Measurements from ENCODE around the gene KRT84.

The KRT84 gene, protein sequence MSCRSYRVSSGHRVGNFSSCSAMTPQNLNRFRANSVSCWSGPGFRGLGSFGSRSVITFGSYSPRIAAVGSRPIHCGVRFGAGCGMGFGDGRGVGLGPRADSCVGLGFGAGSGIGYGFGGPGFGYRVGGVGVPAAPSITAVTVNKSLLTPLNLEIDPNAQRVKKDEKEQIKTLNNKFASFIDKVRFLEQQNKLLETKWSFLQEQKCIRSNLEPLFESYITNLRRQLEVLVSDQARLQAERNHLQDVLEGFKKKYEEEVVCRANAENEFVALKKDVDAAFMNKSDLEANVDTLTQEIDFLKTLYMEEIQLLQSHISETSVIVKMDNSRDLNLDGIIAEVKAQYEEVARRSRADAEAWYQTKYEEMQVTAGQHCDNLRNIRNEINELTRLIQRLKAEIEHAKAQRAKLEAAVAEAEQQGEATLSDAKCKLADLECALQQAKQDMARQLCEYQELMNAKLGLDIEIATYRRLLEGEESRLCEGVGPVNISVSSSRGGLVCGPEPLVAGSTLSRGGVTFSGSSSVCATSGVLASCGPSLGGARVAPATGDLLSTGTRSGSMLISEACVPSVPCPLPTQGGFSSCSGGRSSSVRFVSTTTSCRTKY

DNA sequence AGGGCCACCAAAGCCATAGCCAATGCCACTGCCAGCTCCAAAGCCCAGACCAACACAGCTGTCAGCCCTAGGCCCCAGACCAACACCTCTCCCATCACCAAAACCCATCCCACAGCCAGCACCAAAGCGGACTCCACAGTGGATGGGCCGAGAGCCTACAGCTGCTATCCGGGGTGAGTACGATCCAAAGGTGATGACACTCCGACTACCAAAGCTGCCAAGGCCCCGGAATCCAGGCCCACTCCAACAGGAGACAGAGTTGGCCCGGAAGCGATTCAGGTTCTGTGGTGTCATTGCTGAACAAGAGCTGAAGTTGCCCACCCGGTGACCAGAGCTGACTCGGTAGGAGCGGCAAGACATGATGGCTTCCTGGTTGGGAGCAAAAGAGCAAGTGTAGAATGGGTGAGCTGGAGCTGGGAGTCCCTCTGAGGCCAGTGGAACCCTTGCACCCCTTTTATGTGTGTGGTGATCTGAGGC lies at the start of gene KRT84:
Gene KRT84, minus strand, starts transcription at position 427 of the 477 bp plus-strand sequence. Its CDS starts 67 bp downstream, at position 360.
- DNase-seq = no peak

DNA sequence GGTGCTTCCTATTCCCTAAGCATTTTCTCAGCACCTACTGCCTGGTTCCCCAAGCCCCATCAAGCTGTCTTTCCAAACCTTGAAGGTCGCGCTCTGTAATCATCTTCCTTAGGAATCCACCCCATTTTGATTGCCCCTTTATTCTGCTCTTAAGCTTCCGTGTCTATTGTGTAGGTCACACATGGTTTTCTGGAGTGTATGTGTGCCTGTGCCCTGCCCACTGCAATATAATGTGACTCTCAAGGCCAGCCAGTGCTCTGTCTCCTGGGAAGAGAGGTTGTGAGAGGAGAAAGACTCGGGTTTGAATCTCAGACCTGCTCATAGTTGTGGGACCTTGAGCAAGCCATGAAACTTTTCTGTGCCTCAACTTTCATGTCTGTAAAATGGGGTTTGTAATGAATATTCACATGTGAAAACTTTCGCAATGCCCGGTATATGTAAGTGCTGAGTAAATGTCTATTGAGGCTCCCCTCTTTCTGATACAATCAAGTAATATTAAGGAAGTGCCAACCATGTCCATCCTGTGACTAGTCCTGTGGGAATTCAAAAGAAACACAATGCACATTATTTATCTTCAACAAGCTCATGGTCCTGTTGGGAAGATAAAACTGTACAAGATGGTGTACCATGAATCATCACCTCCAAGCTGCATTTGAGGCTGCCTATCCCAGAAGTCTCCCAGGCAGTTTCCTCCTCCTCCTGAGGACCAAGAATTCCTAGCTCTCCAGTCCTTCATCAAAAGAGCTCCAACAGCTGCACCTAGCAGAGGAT lies 49.5 kb upstream of the KRT84 start:
- DNase-seq = peak; percentile 55

DNA sequence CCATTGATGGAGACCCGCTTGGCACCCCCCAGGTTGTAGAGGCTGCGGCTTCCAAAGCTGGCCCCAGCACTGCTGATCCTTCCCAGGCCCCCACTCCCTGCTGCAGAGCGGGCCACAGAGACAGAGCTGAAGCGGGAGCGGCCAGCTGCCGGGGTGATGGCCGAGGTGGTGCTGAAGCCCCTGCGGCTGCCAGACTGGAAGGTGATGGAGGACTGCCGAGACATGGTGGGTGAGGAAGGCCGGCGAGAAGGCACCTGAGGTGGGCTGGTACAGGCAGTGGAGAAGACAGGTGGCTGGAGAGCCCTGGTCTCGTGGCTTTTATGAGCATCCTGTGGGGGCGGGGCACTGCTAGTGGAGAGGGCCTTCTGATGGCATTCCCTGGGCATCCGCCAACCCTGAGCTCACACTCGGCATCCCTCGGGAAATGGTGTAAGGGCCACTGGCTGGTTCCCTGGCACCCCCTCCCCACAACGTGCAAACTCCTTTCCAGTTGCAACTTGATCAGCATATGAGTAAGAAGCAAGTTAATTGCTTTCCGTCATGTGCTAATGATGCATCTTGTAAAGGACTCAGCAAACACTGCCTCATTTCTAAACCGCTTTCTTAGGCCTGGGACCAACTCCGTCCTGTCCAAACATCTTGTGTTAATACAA lies 48.8 kb upstream of the KRT84 start, which contains the start of gene KRT75:
Gene KRT75, minus strand, starts transcription at position 291 of the 653 bp plus-strand sequence. Its CDS starts 67 bp downstream, at position 224.
- peak; percentile 49 for DNase-seq

DNA sequence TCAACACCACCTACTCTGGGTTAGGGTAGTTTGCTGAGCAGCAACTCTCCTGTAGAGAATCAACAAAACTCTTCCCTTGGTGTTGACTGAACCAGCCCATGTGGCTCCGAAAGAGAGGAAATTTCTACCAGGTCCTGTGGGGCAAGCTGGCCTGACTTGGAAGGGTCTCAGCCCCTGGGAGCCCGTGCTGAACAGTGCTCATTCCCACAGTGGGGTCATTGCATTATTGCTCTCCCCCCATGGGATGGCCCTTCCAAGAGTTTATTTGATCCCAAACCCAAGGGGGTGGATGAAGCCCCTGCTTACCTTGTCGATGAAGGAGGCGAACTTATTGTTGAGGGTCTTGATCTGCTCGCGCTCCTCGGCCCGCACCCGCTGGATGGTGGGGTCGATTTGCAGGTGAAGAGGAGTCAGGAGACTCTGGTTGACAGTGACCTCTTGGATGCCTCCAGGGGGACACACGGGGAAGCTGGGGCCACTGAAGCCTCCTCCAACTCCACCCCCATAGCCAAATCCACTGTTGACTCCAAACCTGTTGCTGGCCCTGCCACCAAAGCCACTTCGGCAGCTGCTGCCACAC lies 48.1 kb upstream of the KRT84 start:
- DNase-seq = no peak

DNA sequence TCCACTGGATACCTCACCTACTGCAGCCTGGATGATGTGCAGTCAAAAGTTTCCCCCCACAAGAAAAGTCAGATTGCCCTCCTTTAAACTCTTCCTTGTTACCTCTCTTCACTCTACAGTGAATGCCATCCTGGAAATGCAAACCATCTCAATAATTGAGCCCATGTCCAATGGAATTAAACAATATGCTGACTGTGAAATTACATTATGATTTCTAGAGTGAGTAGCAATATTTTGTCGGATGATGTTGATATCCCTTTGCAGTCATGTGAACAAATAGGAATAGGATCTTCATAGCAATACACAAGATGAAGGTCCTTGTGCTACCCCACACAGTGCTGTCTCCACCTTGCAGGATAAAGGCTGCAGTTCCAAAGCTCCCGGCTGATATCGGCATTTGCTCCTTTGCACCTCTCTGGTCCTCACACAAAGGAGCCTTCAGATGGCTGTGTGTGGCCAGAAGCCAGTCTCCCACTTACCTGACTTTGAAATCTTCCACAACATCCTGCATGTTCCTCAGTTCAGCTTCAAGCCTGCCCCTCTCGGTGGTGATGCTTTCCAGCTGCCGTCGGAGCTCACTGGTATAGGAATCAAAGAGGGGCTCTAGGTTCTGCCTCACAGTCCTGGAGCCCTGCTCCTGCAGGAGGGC lies 47.2 kb upstream of the KRT84 start:
- DNase-seq = no peak

DNA sequence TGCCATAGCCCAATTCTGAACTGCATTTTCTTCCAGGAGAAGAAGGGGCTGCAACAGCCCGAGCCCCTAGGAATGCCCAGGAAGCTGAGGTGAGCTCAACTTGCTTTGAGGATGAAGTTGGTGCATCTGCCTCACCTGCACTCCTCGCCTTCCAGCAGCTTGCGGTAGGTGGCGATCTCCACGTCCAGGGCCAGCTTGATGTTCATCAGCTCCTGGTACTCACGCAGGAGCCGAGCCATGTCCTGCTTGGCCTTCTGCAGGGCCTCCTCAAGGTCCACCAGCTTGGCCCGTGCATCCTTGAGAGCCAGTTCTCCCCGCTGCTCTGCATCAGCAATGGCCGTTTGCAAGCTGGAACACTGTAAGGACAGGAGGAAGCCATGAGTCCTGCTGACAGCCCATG lies 42.7 kb upstream of the KRT84 start:
- DNase-seq = no peak

DNA sequence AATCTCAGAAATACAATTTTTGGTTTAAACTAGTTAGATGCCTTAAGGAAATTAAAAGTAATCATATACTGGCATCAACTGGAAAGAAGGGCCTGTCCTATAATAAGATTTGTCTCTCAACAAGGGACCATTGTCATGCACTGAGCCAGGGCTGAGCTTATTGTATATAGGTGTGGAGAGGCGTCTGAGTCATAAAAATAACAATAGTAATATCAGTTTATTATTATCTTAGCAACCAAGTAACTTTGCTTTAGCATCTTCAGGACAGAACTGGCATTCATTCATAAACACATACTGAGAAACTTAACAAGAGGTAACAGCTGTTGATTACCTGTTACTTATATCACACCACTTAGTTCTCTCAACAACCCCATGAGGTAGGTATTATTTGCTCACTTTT lies 41.6 kb upstream of the KRT84 start:
- no peak for DNase-seq

DNA sequence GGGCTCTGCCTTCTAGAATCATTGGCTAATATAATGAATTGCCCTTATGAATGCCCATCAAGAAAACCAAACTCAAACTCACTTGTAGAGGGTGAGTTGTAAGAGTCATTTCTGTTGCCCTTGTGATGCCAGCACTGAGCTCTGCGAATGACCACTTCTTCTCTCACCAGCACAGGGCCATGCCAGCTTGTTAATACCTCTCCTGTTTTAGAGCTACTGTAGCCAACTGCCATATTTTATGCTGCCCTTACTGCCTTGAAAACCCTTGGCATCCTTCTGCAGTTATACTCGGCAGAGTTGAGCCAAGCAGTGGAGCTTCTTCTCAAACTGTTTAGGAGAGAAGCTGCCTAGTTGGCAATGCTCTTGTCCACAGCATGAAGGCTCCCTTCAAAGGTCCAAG lies 40.6 kb upstream of the KRT84 start:
- DNase-seq = no peak

DNA sequence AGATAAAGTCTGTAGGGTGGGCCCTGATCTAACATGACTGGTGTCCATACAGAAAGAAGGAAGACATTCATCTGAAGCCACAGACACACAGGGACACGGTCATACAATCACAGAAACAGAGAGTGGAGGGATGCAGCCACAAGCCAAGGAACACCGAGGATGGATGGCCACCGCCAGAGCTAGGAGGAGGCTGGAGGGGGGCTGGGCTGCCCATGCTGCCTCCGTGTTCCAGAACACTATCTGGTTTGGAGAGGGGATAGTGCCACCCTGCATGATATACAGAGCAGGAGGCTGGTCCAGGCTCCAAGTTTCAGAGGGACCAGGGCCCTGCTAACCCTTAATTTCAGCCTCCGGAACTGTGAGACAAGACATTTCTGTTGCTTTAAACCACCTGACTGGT lies 40.0 kb upstream of the KRT84 start:
- DNase-seq = no peak

DNA sequence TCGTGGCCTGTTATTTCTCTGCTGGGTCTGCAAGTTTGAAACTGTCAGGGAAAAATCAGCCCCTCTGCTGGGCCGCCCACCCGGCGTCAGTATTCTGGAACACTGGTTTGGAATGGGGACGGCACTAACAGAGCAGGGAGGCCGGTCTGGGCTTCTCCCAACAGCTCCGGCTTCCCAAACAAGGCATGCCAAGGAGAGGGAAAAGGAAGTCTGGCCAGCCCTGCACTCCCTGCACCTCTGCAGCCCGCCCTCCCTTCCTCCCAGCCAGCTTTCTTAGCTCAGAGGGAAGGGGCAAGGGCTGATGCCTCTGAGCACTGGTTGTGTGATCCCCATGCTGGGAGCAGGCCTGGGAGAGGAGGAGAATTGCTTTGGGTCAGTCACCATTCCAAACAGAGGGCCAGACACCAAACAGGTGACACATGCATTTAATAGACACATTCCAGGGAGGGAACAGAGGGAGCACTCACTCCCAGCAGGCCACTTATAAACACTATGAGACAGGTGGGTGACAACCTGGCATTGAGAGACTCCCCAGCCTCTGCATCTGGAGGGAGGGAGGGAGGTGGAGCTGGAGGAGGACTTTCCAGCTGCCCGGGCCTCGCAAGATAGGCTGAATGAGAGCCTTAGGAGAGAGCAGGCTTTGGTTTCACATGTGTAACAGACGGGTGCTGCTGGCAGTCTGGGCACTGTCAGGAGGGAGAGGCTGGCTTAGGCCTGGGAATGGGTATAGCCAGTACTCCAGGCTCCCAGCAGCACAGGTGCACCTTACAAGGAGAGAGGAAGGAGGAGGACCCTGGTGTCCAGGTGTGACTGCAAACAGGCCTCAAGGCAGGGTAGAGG lies 38.4 kb upstream of the KRT84 start:
- no peak for DNase-seq

DNA sequence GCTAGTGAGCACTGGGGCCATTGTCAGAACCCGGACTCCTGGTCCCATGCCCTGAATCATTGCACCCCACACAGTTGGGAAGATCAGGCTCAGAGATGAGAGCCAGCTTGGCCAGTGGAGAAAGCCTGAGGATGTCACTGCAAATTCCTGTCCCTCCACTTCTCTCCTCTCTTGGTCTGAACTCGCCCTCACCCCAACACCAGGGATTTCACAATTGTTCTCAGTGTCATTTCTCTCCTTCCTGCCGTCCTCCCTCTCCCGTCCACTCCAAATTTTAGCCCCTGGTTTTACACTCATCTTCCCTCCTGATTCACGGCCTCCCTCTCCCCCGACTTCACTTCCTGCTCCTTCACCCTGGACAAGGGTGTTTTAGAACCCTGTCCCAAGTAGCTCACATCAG lies 37.6 kb upstream of the KRT84 start:
- DNase-seq = no peak

DNA sequence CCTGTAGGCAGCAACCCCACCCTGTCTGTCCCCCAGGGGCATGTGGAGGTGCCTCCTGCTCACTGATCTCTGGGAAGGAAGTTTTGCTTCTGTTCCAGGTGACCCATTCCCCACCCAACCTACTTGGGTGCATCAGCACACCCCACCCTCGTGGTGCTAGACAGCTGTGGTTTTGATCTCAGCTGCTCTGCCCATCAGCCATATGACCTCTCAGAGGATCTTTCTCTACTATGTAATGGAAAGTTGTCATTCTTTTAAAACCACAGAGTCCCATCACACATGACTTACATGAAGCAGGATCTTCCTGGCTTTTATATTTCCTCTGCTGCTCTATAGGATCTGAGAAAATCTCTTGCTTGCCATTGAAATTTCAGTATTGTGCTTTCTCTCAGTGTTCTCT lies 34.2 kb upstream of the KRT84 start:
- peak; percentile 52 for DNase-seq

DNA sequence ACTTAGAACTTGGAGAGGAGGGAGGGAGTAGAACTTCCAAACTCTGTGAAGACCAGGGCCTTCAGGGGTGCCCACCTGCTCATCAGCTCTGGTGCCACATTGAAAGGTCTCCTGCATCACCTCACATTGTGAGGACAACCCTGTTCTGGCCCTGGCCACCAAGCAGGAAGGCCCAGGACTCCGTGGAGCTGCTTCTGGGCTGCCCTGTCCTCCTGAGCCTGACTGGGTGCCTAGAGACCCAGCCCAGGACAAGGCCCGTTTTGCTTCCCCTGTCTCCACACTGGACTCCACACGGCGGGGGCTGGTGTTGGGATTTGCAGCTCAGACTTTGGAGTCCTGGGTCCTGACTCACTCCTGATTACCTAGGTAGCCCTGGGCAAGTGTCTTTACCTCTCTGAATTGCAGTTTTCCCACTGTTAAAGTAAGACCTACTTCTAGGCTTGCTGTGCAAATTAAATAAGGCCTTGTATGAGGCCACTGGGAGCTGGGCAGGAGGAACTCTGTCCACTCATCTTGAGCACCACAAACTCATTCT lies 33.2 kb upstream of the KRT84 start:
- DNase-seq = no peak

DNA sequence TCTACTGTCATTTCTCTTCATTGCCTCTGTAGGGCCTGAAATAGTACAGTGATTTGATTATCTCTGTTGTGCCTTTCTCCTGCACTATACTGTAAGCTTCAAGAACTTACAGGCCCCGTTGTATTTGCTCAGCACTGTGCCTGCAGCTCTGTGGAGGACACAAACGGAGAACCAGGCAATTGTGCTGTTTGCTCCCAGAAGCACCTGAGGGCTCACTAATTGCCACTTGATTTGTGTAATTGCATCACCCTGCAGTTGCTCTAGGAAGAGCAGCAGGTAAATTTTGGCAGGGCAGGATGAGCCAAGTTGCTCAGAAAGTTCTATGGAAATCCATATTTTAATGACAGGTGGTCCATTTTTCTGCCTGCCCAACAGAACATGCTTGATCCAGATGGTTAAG lies 32.3 kb upstream of the KRT84 start:
- no peak for DNase-seq

DNA sequence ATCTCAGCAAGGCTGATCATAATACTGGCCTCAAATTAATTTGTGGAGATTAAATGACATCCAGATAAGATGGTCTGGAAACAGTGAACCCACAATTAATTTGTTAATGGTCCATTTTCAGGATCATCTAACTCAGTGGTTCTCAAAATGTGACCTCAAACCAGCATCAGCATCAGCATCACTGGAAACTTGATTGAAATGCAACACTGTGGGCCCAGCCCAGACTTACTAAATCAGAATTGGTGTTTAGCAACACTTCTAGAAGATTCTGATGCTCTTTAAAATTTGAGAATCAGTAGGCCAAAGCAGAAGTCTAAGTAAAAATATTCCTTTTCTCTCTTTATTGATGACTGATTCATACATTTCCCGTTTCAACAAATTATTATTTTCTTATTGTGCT lies 31.3 kb upstream of the KRT84 start:
- DNase-seq = no peak

DNA sequence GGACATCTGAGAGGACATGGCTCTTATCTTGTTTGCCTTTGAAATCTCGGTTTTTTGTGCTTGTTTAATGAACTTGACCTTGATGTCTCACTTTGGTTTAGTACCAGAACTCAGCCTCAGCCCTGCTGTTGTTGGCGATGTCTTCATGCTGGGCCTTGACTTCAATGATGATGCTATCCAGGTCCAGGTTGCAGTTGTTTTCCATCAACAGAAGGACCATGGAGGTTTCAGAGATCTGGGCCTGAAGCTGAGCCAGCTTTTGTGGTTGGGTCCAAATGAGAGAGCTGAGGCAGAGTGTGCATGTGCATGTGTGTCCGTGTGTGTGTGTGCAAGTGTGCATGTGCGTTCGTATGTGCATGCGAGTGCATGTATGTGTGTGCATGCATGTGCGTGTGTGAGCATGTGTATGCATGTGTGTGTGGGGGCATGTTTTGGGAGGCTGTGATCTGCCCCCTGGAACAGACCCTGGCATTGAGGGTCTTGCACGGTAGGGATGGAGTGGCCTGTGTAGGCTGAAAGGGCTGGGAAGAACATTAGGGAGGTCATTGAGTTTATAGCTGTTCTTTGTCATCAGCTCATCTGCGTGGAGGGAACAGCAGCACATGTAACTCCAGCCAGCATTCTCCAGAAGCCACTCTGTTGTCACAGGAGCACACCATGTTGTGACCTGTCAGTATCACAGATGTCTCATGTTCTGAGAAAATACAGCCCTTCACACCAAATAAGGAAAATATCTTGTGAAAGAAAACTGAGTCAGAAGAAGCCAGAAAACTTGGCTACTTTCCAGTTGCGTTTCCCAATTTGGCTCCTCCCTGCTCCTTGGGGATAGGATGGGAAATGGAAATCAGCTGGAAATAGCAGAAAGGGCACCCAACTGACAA lies 30.7 kb upstream of the KRT84 start:
- DNase-seq = peak; percentile 88

DNA sequence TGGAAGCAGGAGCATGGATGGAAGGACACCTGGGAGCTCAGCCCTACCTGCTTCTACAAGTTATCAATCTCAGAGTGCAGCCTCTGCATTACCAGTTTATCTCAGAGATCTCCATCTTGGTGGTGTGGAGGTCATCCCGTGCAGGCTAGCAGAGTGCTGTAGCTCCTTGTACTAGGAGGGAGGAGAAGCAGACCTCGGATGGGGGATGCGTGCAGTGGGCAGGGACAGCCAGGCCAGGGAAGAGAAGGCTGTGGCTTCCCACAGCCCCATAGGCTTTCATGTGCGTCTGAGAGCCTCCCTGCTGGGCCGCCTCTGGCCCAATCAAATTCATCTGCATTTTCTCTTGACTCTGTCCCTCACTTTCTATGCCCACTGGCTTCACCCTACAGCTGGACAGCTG lies 29.5 kb upstream of the KRT84 start:
- no peak for DNase-seq

DNA sequence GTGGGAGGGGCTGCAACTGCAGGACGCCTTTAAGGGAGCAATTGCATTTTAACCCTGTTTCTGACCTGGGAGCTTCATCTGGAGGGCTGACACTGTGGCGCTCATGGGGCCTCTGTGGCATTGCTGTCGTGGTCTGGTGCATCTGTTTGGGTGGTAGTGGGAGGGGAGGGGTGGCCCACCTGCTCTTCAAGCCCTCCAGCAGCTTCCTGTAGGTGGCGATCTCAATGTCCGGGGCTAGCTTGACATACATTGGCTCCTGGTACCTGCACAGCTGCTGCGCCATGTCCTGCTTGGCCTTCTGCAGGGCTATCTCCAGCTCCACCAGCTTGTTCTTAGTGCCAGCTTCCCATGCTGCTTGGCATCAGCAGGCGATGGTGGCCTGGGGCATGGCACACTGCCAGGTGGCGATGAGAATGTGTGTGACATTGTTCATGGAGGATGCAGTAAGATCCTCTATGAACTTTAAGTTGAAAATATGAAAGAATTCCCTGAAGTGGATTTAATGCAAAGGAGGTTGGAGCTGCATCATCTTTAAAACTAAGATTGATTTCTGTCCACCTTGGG lies 28.4 kb upstream of the KRT84 start:
- DNase-seq = no peak

DNA sequence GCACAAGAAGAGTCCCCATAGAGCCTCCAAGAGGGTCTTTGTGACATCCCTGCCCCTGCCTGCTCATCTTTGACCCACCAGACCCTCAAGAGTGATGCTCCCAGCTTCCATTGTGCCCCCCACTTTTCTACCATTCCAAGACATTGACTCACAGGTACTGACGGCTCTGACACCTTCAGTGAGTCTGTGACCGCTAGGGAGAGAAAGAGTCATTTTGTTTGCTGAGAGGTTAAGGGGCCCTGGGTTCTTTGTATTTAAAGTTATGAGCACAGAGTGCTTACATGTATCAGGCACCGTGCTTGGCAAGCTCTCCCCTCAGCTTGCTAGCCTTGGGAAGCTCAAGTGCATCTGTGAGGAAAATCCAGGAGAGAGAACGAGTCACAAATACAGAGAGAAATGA lies 27.8 kb upstream of the KRT84 start:
- no peak for DNase-seq

DNA sequence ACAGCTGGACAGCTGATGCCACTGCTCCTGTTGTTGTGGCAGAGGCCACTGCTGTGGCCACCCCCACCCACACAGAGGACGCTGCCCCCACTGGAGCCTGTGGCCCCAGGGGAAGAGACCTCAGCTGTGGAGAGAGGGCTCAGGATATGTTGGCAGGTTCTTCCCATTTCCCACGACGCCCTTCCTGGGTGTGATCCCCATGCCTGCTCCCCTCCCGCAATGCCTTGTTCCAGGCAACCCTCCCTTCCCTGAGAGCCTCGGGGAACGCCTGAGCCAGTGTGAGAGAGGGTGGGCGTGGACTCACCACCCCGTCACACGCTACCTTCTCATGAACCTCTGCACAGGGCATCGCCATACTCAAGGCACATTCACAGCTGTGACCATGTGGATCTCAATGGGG lies 26.4 kb upstream of the KRT84 start:
- no peak for DNase-seq

All from fibroblast of skin of right biceps (primary cell).